ENCODE measurements around the gene SENP1. TPM values are rescaled to one million over a fixed set of nuclear protein-coding genes. Genes with fewer than 3 reads are reported as not detected.

The SENP1 gene
- total RNA-seq, 1 experiment from 2014 or later = 28.8 TPM

DNA sequence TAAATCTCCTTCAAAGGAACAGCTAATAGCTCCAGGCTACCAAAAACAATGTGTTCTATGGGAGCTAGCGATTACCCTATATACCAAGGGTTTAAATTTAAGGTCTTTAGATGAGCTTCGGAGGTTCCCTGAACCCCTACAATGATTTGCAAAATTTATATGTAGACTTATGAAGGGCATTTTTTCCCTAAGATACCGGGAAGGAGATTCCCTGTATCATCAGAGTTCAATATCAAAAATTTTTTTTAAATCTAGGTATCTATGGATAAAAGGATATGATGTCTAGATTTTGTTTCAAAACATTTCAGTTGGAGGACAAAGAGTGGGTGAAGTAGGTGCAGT is 83.7 kb downstream of the SENP1 start:
- H3K27me3 Mint-ChIP-seq (ENCODE audit: low read depth) = peaks cover 100% of the 10 kb centered on the region

More for the DNA sequence above, 83.7 kb downstream of the SENP1 start:
- Histone ChIP-seq H3K27me3 (ENCODE audit: insufficient read depth, low read length) (peaks cover 88% of the 10 kb centered on the region), H3K79me1 (ENCODE audit: insufficient read depth, low read depth, low read length, poor library complexity, severe bottlenecking) (no peaks in the 10 kb centered on the region), H3K23ac (ENCODE audit: insufficient read length, low read depth, low read length) (no peak overlapping the region), H4K91ac (ENCODE audit: insufficient read length, low read depth, low read length) (no peak overlapping the region), H3K4ac (ENCODE audit: low read depth, low read length) (no peak overlapping the region), H3K18ac (ENCODE audit: insufficient read length, low read depth, low read length) (no peak overlapping the region), H3K23me2 (ENCODE audit: insufficient read length, low read depth, low read length, poor library complexity, severe bottlenecking) (no peaks in the 10 kb centered on the region), H4K20me1 (ENCODE audit: control insufficient read depth, insufficient read depth, insufficient read length) (no peaks in the 10 kb centered on the region), H2AK5ac (ENCODE audit: insufficient read length, low read length) (no peak overlapping the region), H2BK15ac (ENCODE audit: low read depth, low read length) (no peak overlapping the region), H3K9me3 (ENCODE audit: control insufficient read depth, low read depth, low read length) (no peaks in the 10 kb centered on the region), H2AFZ (ENCODE audit: low read length) (no peak overlapping the region), H3K4me1 (ENCODE audit: insufficient read depth, low read length) (no peaks in the 10 kb centered on the region), H4K5ac (ENCODE audit: insufficient read length, low read depth, low read length) (no peak overlapping the region), H4K8ac (replicated peaks; ENCODE audit: insufficient read length, low read depth, low read length) (no peak overlapping the region), H3T11ph (ENCODE audit: low read length) (no peak overlapping the region), H3K4me2 (ENCODE audit: insufficient read depth, insufficient read length, low read length) (no peak overlapping the region), H3K9ac (ENCODE audit: extremely low read depth, insufficient read length, low read length) (no peak overlapping the region), H2BK12ac (ENCODE audit: insufficient read length, low read depth, low read length) (no peak overlapping the region), H2BK120ac (ENCODE audit: low read depth, low read length, poor library complexity, severe bottlenecking) (no peak overlapping the region), H3K79me2 (ENCODE audit: insufficient read depth, low read length) (no peaks in the 10 kb centered on the region), H3K27ac (ENCODE audit: insufficient read length, low read depth, low read length) (no peak overlapping the region), H3K14ac (ENCODE audit: insufficient read depth, low read length) (no peak overlapping the region), H2BK20ac (ENCODE audit: low read depth, low read length, poor library complexity, severe bottlenecking) (no peak overlapping the region), H3K56ac (ENCODE audit: insufficient read length, low read depth, low read length) (no peak overlapping the region), H2BK5ac (ENCODE audit: insufficient read length, low read length) (no peak overlapping the region)
- no peaks in the 10 kb centered on the region; a peak in 1 of 7 replicates for H3K36me3 Mint-ChIP-seq (ENCODE audit: insufficient read depth in 1 of 3, low read depth in 3 of 3)
- no peak for DNase-seq
- H3K4me1 Mint-ChIP-seq = peaks cover 20 to 36% of the 10 kb centered on the region in 2 experiments
- 0 out of 7 replicates have a peak overlapping the region, but pooled peaks of 1 of the 3 experiments have one; percentile 68 for H3K27ac Mint-ChIP-seq
- TF ChIP-seq, protein P1, sequence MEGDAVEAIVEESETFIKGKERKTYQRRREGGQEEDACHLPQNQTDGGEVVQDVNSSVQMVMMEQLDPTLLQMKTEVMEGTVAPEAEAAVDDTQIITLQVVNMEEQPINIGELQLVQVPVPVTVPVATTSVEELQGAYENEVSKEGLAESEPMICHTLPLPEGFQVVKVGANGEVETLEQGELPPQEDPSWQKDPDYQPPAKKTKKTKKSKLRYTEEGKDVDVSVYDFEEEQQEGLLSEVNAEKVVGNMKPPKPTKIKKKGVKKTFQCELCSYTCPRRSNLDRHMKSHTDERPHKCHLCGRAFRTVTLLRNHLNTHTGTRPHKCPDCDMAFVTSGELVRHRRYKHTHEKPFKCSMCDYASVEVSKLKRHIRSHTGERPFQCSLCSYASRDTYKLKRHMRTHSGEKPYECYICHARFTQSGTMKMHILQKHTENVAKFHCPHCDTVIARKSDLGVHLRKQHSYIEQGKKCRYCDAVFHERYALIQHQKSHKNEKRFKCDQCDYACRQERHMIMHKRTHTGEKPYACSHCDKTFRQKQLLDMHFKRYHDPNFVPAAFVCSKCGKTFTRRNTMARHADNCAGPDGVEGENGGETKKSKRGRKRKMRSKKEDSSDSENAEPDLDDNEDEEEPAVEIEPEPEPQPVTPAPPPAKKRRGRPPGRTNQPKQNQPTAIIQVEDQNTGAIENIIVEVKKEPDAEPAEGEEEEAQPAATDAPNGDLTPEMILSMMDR (conservative IDR thresholded peaks at IDR 0.05) = no peak
- peaks cover 0 to 7% of the 10 kb centered on the region in 2 experiments; a peak in 2 of 5 replicates for H3K9me3 Mint-ChIP-seq
- peak overlapping the region in 1 of 2 experiments; percentile 32; a peak in 1 of 5 replicates for H3K4me3 Mint-ChIP-seq
- no CpG with 5 or more reads among the region's 3 CpGs for WGBS (ENCODE audit: extremely low coverage, insufficient read length, low lambda C conversion rate)
